CD4-positive, alpha-beta T cell (primary cell): ENCODE measurements around the gene ZNF878. TPM values are rescaled to one million over a fixed set of nuclear protein-coding genes. Genes with fewer than 3 reads are reported as not detected.
"Not testable (repeated sequence)": the region's sequence is repeated elsewhere in the genome, so short reads cannot be mapped to it uniquely, and the experiment has no call there.

ENCODE experiments used
- ATAC-seq: fragments of 200-7000 bp; cut with Tn5 transposase; one replicate; pipeline ENCODE4 v1.10.0; 2022; ENCODE audit warnings: mild to moderate bottlenecking; ENCODE audit not compliant: poor library complexity
- CTCF ChIA-PET: fragments of 350-600 bp; sonication (Branson Sonifier 250); formaldehyde crosslinking; loops from one replicate; lab custom pipeline; 2021; ENCODE audit warnings: antibody characterized with exemption, inconsistent platforms; lab: Charles Lee
- POLR2A ChIA-PET: fragments of 350-600 bp; sonication (Branson Sonifier 250); formaldehyde crosslinking; loops from one replicate; lab custom pipeline; 2021; ENCODE audit warnings: antibody characterized with exemption, inconsistent platforms; lab: Charles Lee
- DNase-seq, 14 experiments: peaks; one replicate each; pipeline ENCODE4 v3.0.0-alpha.2; 2013 to 2020; ENCODE audit warnings: mixed read lengths in 2 of 14
- H3K27ac ChIP-seq, 2 donors: one replicate each; pipeline versions ENCODE4 v1.5.1 to v1.7.0; 2013; ENCODE audit warnings: low read length in 2 of 2, low read depth in 1 of 2, mild to moderate bottlenecking in 1 of 2
- H3K27me3 ChIP-seq, 2 experiments: 1 replicate in 1 of 2; 2 replicates in 1 of 2; pipeline versions ENCODE4 v1.6.1 to v1.7.0; 2013; ENCODE audit warnings: low read length in 2 of 2, control low read depth in 1 of 2, mild to moderate bottlenecking in 1 of 2, moderate library complexity in 1 of 2; ENCODE audit not compliant: insufficient read depth in 2 of 2, control insufficient read depth in 1 of 2
- H3K36me3 ChIP-seq: one replicate; pipeline ENCODE4 v1.6.1; 2013; ENCODE audit warnings: low read length, control low read depth; ENCODE audit not compliant: insufficient read depth
- H3K4me1 ChIP-seq: one replicate; pipeline ENCODE4 v1.6.1; 2013; ENCODE audit warnings: low read length, control low read depth; ENCODE audit not compliant: insufficient read depth
- H3K4me3 ChIP-seq: one replicate; pipeline ENCODE4 v1.5.1; 2013; ENCODE audit warnings: mild to moderate bottlenecking, low read length, moderate library complexity
- H3K9me3 ChIP-seq, 2 experiments: 1 replicate in 1 of 2; 2 replicates in 1 of 2; pipeline versions ENCODE4 v1.6.1 to v1.7.0; 2013; ENCODE audit warnings: low read length in 2 of 2, mild to moderate bottlenecking in 2 of 2, control low read depth in 1 of 2, moderate library complexity in 1 of 2; ENCODE audit not compliant: control insufficient read depth in 1 of 2, insufficient read depth in 1 of 2
- H3K27ac Mint-ChIP-seq: one replicate; pipeline ENCODE4 v1.8.0; 2020; ENCODE audit warnings: mixed read lengths
- H3K27me3 Mint-ChIP-seq: one replicate; pipeline ENCODE4 v1.8.0; 2021; ENCODE audit warnings: mixed read lengths
- H3K36me3 Mint-ChIP-seq: one replicate; pipeline ENCODE4 v1.8.0; 2021; ENCODE audit warnings: low read depth, mixed read lengths
- H3K4me1 Mint-ChIP-seq: one replicate; pipeline ENCODE4 v1.8.0; 2021; ENCODE audit warnings: low read depth, mixed read lengths
- H3K4me3 Mint-ChIP-seq: one replicate; pipeline ENCODE4 v1.8.0; 2020; ENCODE audit warnings: mild to moderate bottlenecking, mixed read lengths
- H3K9me3 Mint-ChIP-seq: one replicate; pipeline ENCODE4 v1.8.0; 2020; ENCODE audit warnings: mixed read lengths
- CTCF ChIP-seq: fragments of 200-600 bp; IDR thresholded peaks from one replicate; pipeline ENCODE4 v1.8.0; 2022; ENCODE audit warnings: antibody characterized with exemption, mild to moderate bottlenecking
- intact Hi-C, 2 experiments: fragments of 100-400 bp; cut with DNase I in 1 of 2; cut with micrococcal nuclease in 1 of 2; formaldehyde crosslinking; loops; one replicate each; pipeline versions ENCODE4 v1.15.1 to v1.9.0; 2023 to 2025; cut with DNase I, micrococcal nuclease
- total RNA-seq, 174 experiments: library from RNA in 2 of 174; stranded (reverse) in 2 of 174; gene quantifications; one replicate each; pipeline ENCODE4 v1.2.3 and lab custom pipeline; 2021 to 2026

ZNF878 gene
- total RNA-seq, 2 experiments from 2014 or later: not detected

- Histone ChIP-seq H3K36me3 (no peaks in the 10 kb centered on the region), H3K4me3 (no peak overlapping the region), H3K27ac (no peak overlapping the region), H3K9me3 (peaks cover 0 to 5% of the 10 kb centered on the region in 2 experiments), H3K4me1 (peaks cover 13% of the 10 kb centered on the region), H3K27me3 (no peaks in the 10 kb centered on the region)
- peak overlapping the region; percentile 77 for H3K4me3 Mint-ChIP-seq
- H3K27me3 Mint-ChIP-seq: peaks cover 7% of the 10 kb centered on the region
- ChIA-PET CTCF (interaction anchor here (0.6 to 1.4 kb wide), 6 partner anchors 9 to 72 kb away, joined by 3 to 11 read pairs (median 4); partner anchors contain the start of genes ZNF136 and ZNF20), POLR2A (no interaction called here)
- H3K27ac Mint-ChIP-seq: no peak overlapping the region
- peaks cover 12% of the 10 kb centered on the region for H3K4me1 Mint-ChIP-seq
- DNase-seq (peak; percentile 35 to 74 (median 46)), ATAC-seq (peak; percentile 41)
- TF ChIP-seq CTCF: peak; percentile 63
- H3K36me3 Mint-ChIP-seq: peaks cover 12% of the 10 kb centered on the region
- intact Hi-C loops: loop anchor here (2.0 to 5.0 kb wide), 2 partner anchors 50 to 51 kb away; partner anchors contain the start of gene ZNF20 (in 2 of the 2)
- H3K9me3 Mint-ChIP-seq: no peaks in the 10 kb centered on the region
Measured at GRCh38 chr19:12090807-12091206, 38.0 kb upstream of the ZNF878 start.

GRCh38 chr19:12085074-12085818 lies 32.5 kb upstream of the ZNF878 start:
- CTCF ChIA-PET: no interaction called here
- Histone ChIP-seq H3K4me1 (no peaks in the 10 kb centered on the region), H3K36me3 (no peaks in the 10 kb centered on the region), H3K4me3 (no peak overlapping the region), H3K27ac (no peak overlapping the region), H3K9me3 (peaks cover 20 to 38% of the 10 kb centered on the region in 2 experiments), H3K27me3 (no peaks in the 10 kb centered on the region)
- POLR2A ChIA-PET: no interaction called here
- H3K4me1 Mint-ChIP-seq: no peaks in the 10 kb centered on the region
- intact Hi-C loops: no loop called here
- H3K36me3 Mint-ChIP-seq: peaks cover 35% of the 10 kb centered on the region
- ATAC-seq (no peak), DNase-seq (no peak)
- H3K27me3 Mint-ChIP-seq: no peaks in the 10 kb centered on the region
- H3K9me3 Mint-ChIP-seq: no peaks in the 10 kb centered on the region
- no peak overlapping the region for H3K27ac Mint-ChIP-seq
- no peak overlapping the region for H3K4me3 Mint-ChIP-seq
- no peak for TF ChIP-seq CTCF

- H3K27me3 Mint-ChIP-seq, H3K27ac Mint-ChIP-seq, H3K27ac ChIP-seq, ATAC-seq, DNase-seq, H3K4me3 Mint-ChIP-seq, H3K27me3 ChIP-seq, H3K4me1 Mint-ChIP-seq, POLR2A ChIA-PET, intact Hi-C loops, H3K4me3 ChIP-seq, H3K9me3 Mint-ChIP-seq, H3K36me3 ChIP-seq, H3K4me1 ChIP-seq: not testable (repeated sequence)
- H3K9me3 ChIP-seq: peaks cover 39 to 55% of the 10 kb centered on the region in 2 experiments
- peaks cover 52% of the 10 kb centered on the region for H3K36me3 Mint-ChIP-seq
- CTCF ChIA-PET: interaction anchor here (0.6 kb wide), 1 partner anchor 17 kb away, joined by 3 read pairs; no protein-coding TSS in a partner anchor
Measured at GRCh38 chr19:12083336-12083735, 30.6 kb upstream of the ZNF878 start.
